ENCODE results near the gene RGS17.
"Not testable (repeated sequence)": the region's sequence is repeated elsewhere in the genome, so short reads cannot be mapped to it uniquely, and the experiment has no call there.

The RGS17 gene

GRCh38 chr6:153123801-153124200, 7.3 kb downstream of the RGS17 start:
- DNase-seq: peak in 1 of 5 experiments; percentile 22

DNA sequence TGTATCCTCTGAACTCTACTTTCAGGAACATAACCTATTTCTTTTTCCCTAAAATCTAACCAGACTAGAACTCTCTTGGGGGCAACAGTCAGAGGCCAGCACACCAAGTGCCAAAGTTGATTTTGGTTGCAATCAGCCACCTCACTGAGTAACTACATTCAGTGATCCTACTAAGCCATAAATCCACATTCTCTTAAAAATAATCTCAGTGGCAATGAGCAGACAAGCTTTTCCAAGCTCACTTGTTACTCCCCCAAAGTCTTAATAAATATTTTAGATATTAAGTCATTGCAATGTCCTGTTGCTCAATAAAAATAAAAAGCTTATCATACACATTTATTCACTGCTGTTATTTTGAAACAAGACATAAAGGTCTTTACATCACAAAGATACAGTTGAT, 9.8 kb downstream of the RGS17 start:
- DNase-seq: no peak

DNA sequence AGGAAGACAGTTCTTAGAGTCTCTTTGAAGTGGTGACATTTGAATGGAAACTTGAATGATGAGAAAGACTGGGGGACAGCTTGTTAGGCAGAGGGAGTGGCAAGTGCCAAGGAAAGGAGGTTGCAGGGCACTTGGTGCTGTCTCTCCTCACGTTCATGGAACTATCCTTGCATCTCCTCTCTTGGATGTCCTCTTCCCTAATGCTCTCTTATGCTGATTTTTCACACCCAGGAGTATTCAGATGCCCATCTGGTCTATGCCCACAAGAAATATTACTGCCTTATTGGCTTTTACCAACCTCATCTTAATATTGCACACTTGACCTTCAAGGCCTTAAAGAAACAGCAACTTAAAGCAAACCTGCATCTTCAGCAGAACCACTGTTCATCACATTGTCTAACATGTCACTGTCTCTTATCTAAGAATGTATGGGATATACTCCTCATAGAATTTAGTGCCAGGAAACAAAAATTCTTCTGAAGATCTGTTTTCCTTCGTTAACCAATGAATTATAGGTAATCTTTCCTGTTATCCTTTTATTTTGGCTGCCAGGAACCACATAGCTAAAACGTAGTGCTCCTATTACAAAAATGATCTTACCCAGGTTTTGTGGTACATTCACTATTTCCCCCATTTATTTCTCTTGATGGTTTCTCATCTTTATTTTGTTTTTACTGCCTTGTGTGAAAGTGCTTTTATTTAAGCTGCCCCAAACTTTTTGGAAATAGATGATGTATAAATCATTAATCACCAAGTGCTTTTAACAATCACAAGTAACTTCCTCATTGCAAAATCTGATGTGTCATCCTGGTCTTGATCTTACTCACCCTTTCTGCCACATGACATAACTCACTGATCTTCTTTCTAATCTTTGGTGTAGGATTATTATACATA, 12.8 kb downstream of the RGS17 start:
- peak in 1 of 5 experiments; percentile 51 for DNase-seq

GRCh38 chr6:153111082-153111481, 20.0 kb downstream of the RGS17 start:
- not testable (repeated sequence) for DNase-seq

GRCh38 chr6:153110612-153111011, 20.5 kb downstream of the RGS17 start:
- not testable (repeated sequence) for DNase-seq

- no peak for DNase-seq
Measured at GRCh38 chr6:153108315-153108714, 22.8 kb downstream of the RGS17 start.

- DNase-seq: no peak
Measured at GRCh38 chr6:153106021-153106420, 25.1 kb downstream of the RGS17 start.

DNA sequence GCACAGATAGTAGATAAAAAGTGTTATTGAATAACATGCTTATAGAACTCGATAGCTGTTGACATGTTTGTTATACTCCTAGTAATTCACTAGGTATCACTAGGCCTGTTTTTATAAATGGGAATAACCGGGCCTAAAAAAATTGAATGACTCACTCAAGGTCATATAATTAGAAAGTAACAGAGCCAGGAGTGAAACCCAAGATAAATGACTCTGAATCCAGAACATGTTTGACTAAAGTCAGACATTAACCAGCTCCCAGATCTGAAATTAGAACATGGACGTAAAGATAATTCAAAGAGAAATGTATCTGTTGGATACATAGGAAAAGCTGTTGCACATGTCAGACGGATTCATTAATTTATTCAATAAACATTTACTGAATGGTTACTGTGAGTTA, 26.9 kb downstream of the RGS17 start:
- DNase-seq: no peak

DNA sequence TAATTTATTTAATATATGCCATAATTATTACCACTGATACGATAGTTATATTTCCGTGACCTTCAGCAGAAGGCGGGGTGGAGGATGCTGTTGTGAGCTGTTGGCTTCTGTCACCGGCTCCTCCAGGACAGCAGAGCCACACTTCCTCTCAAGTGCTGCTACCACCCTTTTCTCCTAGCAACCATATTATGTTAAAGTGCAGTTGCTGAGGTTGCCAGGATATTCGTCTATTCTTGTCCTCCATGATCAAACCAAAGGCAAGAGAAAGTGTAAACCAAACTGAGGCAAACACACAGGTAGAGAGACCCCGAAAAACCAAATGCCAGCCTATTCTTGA, 27.8 kb downstream of the RGS17 start:
- DNase-seq: no peak

DNA sequence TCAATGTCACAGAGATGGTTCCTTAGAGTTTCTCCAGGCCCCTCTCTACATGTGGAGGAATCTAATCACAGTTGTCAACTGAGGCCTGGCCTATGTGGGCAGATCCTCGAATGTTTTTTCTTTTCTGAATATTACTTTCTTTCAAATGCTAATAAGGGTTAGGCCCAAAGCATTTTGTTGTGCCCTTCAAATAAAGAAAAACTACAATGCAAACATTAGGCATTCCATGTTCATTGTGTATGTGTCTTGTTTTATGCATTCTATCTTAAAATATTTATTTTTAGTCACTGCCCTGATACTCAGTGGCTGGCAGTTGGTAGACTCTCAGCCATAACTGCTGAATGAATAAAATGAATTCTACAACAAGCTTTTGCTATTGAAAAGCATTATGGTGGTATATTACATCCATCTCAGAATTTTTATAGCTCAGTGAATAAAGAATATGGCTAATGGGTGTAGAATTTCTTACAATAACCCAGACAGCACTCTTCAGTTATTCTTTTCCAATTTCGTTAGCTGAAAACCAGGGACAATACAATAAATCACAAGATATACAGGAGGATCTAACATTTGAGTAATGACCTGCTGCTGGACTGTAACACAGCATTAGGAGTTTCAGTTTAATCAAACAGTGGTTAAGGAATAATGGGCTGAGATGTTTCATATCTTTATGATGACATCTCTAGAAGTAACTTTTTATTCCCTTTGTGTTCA, 28.3 kb downstream of the RGS17 start:
- DNase-seq: no peak

GRCh38 chr6:153101461-153101860, 29.6 kb downstream of the RGS17 start:
- DNase-seq: no peak

GRCh38 chr6:153099636-153100035, 31.4 kb downstream of the RGS17 start:
- no peak for DNase-seq

DNA sequence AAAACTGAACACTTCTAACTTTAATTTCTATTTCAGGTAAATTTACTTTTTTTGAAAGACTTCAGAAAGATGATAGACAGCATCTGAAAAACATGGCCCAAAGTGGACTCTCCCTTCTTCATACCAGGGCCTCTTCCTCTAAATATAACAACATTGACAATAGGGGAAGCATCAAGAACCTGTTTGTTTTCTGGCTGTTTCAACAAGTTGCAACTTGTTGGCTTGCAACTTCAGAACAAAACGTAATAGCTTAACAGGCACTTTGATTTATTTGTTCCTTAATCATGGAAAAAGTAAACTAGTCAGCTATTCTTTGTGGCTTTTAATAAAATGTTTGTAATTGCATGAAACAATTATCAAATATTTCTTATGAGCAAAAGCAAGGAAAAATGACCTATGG, 34.3 kb downstream of the RGS17 start:
- no peak for DNase-seq

GRCh38 chr6:153096031-153096430, 35.1 kb downstream of the RGS17 start:
- no peak for DNase-seq

DNA sequence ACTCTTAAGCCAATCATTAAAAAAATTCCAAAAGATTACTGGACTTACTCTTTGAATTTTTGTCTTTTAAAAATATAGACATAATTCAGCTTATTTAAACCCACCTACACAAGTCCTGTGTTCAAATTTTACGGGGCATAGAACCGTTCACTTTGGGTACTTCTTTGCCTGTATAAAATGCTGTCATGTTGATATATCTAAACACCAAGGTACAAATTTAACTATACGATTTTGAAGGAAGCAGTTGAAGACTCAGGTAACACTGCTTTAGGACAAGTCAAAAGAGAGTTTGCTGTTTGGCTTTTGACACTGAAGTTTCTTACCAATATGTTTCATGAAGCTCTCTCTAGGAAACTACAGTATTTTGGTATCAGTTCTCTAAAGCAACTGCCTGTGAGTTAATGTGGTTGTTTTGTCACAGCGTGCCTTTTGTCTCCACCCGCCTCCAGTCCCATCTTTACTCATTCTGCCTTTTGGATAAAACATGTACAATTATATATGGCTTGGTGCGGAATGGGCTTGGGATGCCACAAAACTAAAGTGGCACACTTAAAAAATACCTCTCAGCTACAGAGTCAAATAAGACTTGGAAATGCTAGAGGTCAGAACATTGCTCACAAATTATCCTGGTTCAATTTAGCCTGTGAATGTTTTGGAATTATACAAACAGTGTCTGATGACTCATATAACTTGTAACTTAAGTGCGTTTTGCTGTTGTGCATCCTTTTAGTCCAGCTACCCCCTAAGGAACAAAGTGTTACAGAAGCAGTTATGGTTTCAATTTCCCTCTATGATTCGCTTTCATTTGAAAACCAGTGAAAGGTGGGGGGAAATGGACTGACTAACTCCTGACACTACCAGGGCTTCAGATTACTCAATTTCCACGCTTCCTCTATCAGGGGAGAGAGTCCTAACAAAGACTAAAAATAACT, 38.7 kb downstream of the RGS17 start:
- no peak for DNase-seq

- no peak for DNase-seq
Measured at GRCh38 chr6:153090241-153090930, 40.7 kb downstream of the RGS17 start.

- no peak for DNase-seq
Measured at GRCh38 chr6:153088796-153089195, 42.3 kb downstream of the RGS17 start.

- no peak for DNase-seq
Measured at GRCh38 chr6:153087436-153087835, 43.6 kb downstream of the RGS17 start.

- DNase-seq: peak in 1 of 5 experiments; percentile 2
Measured at GRCh38 chr6:153086225-153086990, 44.7 kb downstream of the RGS17 start.

DNA sequence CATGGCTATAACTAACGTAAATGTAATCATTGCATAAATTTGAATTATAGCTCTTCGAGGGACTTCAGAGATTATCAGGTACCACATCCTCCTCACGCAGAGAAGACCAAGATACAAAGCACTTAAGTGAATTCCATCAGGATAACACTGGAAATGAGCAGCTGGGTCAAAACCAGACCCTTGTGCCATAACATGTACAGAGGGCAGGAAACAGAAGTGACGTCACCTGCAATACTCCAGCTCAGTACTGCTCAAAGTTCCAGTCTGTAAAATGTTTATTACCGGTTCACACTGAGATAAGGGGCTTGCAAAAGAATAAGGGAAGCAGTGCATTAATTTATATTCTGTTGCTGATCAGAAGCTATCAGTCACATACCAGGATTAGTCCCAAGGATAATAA, 45.8 kb downstream of the RGS17 start:
- DNase-seq: no peak

DNA sequence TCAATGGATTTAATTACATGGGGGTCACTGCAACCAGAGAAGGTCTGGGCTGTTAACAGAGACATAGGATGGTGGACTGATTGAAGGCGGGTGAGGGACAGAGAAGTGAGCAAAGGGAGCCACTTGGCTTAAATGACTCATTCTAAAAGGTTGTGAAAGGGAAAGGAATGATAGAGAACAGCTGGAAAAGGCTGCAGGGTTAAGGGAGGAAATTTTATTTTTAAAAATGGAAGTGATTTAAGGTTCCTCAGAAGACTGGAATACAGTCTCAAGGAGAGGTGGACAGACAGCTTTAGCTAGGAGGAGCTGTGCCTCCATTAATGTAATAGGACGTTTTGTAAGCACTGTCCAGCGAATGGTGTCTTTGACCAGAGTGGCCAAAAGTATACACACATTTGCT, 46.7 kb downstream of the RGS17 start:
- no peak for DNase-seq

DNA sequence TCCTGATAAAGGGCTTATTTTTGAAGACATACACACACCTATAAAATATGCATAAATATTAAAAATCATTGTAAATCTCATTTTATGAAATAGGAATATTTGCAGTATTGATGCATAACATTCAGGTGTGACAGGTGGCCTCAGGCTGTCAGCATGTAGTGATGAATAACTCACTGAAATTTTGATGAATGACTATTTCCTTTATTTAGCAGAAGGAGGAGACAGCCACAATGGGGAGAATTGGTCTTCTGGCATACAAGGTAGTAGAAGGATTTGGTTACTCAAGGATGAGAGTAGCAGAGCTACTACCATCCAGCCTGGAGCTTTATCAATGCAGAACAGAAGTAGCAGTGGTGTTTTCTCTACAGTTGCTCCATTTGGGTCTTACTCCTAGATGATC, 47.2 kb downstream of the RGS17 start:
- DNase-seq: no peak

Data from T-helper 2 cell (primary cell).